Stimulated activated CD8-positive, alpha-beta memory T cell treated with anti-CD3 and anti-CD28 coated beads, Interleukin-15, amount 100 ng/mL, for 48 hours (primary cell): ENCODE data around the gene ELMO1.

Experiments used
- DNase-seq, 2 donors: peaks; one replicate each; pipeline ENCODE4 v3.0.0-alpha.2; 2020; ENCODE audit warnings: low read depth in 2 of 2

The ELMO1 gene

DNA sequence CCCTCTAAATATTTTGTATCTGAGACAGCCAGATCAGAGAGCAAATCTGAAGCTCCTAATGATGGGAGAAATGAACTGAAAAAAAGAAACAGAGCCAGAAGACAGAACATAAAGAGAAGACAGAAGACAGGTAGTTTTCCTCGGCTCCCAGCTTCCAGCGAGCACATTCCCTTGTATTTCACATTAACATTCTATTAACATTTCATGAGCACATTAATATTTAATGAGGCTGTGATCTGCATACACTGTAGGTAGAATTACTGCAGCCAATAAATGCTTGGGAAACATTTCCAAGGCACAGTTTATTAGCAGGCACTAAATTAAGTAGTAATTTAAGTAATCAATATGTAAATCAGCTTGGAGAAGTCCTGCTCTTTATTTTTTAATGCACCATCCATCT, 349.9 kb downstream of the ELMO1 start:
- DNase-seq = no peak

DNA sequence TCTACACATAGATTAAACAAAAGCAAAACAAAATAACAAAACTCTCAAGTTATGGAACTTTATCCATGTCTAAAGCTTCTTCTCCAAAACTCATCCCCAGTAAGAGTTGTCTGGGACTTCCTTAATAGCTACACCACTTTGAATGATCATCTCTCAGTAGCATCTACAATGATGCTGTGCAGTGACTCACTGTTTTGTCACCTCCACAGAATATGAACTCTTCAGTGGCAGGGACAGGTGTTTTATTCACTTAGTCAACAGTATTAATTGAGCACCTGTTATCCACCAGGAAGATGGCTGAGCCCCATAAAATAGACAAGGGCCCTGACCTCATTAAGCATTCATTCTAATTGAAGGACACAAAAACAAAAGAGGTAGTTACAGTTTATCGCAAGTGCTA, 350.7 kb downstream of the ELMO1 start:
- DNase-seq = no peak

DNA sequence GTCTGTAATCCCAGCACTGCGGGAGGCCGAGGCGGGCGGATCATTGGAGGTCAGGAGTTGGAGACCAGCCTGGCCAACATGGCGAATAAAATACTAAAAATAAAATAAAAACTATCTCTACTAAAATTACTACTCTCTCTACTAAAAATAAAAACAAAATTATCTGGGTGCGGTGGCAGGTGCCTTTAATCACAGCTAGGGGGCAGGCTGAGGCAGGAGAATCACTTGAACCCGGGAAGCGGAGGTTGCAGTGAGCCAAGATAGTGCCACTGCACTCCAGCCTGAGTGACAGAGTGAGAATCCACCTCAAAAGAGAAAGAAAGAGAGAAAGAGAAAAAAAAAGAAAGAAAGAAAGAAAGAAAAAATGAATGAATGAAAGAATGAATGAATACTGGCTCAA, 351.4 kb downstream of the ELMO1 start:
- no peak for DNase-seq

DNA sequence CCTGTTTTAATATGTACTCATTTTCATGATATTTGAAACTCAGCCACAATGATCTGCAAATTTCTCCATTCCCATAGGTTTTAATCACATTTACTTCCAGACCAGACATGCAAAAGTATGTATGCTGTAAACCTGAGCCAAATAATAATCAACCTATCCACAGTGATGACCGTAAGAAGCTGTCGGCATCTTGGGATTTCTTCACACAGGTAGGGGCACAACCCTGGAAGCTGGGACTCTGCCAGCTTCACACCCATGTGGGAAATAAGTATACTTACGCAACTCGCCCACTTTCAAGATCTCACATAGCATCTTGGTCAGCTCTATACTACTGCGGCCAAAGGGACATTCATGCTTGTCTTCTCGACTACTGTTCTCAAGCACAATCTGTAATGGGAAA, 352.3 kb downstream of the ELMO1 start:
- no peak for DNase-seq

DNA sequence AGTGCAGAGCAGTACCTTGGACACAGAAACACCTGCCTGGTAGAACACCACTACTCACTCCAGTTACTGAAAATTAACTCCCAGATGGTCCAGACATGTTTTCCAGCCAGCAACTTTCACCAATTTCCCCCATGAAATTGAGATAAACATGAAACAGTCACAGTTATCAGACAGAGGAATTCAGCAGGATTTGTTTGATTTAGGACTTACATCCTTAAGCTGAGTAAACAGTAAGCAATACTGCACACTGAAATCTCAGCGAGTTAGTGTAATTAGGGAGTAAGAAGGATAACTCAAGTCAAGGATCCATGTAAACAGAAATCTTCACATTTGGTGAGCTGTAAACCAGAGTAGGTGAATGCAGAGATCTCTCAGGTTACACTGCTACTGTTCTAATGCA, 353.5 kb downstream of the ELMO1 start:
- DNase-seq = no peak

DNA sequence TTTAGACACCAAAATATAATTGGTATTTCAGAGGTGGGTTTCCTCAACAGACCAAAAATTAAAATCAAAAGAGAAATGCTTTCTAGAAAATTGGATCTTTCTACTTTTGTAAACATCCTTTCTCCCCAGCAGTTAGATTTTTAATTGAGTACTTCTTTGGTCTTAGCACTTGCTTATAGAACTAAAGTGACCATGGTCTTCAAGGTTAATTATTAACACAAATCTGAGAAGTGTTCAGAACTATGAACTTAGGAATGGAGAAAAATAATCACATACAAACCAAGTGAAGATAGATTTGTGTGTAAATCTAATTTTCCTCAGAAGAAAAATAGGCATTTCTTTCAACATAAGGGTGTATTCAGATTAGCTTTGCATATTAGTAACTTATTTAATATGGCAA, 355.4 kb downstream of the ELMO1 start:
- DNase-seq = no peak

DNA sequence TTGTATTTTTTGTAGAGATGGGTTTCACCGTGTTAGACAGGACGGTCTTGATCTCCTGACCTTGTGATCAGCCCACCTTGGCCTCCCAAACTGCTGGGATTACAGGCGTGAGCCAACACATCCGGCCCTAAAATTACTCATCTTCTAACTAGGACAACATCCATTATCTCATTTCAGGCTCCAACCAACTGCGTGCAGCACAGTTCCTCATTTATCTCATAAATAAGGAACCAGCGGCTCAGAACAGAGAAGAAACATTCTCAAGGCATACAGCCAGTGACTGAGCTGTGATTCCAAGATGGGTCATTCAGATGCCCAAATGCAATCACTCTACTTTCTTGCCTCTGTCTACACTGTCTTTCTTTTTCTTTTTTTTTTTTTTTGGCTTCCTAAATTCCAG, 356.1 kb downstream of the ELMO1 start:
- DNase-seq = no peak

DNA sequence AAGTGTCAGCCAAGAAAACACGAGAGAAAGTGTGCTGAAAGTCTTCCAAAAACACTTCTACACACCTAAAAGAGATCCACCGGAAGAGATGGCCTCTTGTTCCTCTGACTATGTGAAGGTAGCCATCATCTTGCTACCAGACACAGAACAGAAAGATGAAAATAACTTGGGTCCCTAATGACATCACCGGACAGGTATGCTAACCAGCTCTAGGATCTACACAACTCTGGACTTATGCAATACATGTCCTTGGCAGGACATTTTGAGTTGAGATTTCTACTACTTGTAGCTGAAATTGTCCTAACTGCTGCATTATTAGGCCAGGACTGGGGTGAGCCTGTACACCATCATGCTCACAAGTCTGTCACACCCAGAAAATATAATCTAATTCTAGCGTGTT, 358.7 kb downstream of the ELMO1 start:
- DNase-seq = no peak

DNA sequence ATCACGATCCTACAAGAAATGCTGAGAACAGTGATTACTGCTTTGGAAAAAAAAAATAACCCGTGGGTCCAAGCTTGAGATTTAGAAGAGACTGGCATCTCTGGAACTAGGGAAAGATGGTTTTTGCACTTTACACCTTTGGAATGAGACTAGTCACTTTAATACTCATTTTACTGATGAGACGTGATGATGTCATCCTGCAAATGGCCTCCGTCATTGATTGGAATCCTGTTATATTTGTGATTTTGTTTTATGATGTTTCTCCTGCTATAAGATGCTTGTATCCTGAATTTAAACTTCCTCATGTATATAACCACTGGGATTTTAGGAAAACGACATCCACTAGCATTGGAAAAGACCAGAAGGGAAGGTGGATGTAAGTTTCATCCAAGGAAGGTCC, 363.1 kb downstream of the ELMO1 start:
- DNase-seq = no peak

DNA sequence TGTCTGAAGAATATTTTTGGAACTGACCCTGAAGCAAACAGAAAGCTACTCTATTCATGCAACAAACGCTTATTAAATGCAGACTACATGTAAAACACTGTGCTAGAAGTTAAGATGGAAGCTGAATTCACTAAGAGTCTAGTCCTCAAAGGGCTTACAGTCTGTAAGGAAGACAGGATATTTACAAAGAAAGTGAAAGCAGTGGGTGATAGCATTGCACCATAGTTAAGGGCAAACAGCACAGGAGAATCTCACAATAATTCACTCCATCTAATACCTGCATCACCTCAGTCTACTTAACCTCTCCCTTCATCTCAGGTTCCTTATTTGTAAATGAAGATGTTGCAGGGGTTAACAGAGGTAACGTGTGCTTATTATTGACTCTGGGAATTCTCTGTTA, 364.4 kb downstream of the ELMO1 start:
- no peak for DNase-seq

DNA sequence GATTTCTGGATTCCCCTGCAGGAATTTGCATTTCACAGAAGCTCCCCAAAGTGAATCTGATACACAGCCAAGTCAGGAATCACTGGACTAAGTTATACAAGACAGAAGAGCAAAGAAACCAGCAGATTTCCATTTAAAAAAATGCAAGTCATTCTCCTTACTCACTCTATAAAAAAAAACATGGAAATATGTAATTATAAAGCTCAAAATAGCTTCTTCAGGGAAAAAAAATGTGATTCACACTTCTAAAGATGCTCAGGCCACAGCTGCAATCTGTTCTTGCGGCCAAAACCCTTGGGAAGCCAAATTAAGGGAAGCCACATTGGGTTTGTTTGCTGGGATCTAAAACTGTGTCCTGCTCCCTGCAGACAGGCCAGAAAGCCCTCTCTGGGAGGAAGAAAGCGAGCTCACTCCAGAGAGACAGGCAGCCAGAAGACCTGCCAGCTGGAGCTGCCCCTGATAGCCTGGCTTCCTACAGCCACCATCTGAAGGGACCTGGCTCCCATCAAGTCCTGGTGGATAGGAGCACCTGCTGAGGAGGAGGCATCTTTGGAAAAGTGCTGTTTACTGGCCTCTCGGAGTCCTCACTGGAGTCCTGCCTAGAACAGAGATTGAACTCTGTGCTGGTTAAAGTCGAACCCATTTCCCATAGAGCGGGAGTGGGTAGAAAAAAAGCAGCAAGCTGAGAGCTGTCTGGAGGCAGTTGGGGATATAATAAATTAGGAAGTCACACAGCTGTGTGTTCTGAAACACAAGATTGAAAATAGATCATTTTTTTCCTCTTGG, 365.2 kb downstream of the ELMO1 start:
- no peak for DNase-seq

DNA sequence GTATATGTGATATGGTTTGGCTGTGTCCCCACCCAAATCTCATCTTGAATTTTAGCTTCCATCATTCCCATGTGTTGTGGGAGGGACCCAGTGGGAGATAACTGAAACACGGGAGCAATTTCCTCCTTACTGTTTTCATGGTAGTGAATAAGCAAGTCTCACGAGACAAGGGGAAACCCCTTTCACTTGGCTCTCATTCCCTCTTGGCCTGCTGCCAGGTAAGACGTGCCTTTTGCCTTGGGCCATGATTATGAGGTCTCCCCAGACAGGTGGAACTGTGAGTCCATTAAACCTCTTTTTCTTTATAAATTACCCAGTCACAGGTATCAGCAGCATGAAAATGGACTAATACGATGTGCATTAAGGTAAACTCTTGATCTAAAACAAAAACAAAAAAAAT, 367.2 kb downstream of the ELMO1 start:
- DNase-seq = no peak

DNA sequence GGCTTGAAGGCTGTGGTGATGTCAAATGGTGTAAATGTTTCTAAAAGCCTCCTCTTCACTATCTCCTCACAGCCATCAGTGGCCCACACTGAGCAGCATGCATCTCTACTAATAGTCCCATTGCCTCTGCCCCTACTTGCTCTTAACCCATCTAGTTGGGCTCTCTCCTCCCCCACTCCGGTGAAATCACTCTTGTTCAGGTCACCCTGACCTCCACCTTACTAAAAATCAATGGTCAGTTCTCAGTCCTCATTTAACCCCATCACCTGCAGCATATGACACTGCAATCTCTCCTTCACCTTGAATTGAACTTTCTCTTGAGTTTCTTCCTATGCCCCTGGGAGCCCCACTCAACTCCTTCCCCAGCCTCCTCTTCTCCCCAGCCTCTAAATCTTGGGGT, 369.2 kb downstream of the ELMO1 start:
- DNase-seq = no peak

DNA sequence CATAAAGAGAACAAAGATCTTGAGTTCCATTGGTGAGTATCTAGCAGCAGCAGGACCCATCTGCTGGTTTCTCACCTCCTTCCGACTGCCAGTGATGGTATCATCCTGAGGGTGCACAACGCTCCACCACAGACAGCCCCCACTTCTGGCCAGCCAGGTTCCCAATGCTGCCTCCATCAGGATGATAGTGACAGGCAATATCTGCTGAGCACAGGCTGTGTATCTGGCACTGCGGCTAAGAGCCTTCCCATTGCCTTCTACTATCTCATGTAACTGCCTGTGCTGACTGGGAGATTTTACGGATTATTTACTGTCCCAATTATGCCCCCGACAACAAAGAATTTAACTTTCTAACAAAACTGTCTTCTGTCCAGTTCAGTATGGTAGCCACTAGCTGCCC, 372.0 kb downstream of the ELMO1 start:
- no peak for DNase-seq

DNA sequence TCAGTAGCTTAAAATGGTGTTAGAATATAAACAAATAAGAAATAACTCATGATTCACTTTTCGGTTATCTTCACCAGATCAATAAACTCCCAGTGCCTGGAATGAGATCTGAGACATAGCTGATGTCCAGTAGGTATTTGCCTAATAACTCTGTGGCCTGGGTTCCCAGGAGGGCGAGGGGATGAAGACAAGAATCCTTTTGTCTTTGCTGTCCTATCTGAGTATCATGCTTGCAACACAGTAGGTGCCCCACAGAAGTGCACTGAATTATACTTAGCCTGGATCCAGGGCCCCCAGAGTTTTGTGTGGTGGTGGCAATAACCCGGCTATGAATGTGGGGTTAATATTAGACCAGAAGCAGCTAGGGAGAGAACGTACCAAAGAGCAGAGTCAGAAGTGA, 374.3 kb downstream of the ELMO1 start:
- no peak for DNase-seq

DNA sequence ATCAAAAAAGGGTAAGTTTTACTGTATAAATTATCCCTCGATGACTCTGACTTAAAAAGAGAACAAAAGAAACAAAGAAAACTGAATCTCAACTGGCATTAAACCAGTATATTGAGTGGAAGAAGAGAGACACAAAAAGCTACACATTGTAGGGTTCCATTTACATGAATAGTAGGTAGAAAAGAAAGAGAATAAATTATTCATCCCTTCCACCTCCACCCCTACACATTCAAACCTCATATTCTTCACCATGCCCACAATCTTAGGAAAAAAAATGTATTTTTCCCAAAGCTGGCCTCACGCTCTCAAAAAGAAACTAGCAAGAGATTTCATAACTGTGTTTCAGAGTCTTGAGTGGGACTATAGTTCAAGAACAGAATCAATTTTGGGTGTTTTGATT, 377.5 kb downstream of the ELMO1 start:
- no peak for DNase-seq

DNA sequence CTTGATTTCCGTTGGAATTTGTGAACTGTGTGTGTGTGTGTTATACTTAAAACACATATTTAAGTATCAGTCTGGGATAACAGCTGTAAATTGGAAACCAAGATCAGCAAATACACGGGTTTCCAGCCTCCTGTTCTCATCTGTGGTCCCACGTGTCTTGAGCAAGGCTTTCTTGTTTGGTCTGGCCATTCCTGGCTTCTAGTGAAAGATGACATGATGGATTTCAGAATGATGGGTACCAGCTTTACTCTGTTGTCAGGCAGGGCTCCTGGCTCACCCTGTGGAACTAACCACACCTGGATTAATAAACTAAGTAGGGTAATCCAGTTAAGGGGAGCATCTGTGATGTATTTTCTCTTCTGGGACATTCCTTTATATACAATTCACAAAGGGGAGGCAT, 378.2 kb downstream of the ELMO1 start:
- DNase-seq = no peak

DNA sequence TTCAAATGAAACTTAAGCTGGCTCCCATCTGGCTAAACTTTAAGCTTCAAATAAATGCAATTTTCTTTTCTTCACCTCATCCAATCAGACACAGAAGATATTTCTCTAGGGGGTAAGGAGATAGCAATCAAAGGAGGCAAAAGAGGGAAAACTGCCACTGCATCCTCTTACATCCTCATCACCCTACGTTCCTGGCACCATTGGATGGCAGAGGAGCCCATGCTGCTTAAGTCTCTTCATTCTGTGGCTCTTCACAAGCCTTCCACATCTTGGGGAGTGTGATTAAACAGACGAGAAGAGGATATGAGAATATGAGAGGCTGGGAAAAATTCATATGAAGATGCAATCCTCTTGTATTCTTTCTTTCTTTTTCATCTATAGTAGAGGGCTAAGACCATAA, 378.6 kb downstream of the ELMO1 start:
- no peak for DNase-seq

DNA sequence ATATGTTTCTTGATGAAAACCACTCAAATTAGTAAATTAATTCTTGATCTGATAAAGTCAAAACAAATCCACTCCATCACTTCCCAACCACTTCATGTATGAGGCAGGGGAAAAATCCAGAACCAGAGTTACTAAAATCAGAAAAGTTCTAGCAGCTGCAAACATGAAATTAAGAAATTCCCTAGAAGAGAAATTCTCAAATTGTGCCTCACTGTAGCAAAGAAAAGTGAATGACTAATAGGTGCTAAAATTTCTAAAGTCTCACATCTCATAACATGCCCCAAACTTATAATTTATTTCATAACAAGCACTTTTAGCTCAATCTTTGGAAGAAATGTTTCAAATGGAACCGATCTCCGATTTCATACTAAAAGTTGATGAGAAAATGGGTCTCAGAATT, 379.3 kb downstream of the ELMO1 start:
- no peak for DNase-seq

DNA sequence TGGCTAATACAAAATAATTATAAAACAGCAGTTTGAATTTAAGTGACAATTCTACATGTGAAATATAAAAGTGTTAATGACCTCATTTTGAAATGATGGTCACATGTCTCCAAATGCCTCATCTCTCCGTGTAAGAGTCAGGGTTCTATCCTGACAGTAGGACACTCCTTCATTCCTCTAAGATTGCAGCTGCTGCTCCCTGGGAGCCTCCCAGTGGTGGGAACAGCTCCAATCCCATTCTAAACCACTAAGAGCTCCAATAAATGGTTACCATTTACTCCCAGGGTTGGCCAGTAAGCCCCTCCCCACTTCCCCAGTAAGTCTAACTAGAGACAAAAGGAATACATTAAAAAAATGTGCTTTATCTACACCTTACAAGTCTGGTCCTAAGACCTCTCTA, 379.8 kb downstream of the ELMO1 start:
- DNase-seq = no peak

DNA sequence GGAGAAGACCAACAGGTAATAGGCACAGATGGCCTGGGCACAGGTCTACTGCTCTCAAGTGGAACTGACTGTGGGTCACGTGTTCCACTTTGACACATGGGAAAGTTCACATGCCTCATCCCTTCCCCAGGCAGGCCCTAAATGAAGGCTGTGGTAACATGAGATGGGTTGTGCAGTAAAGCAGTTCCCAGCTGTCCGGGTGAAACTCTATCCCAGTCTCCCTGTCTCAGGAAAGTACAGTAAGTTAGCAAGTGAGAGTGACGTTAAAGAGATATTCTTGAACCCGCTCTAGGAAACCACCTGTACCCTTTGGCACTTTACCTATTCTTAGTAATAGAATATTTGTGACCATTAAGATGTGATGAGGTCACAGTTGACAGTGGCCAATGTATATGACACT, 380.6 kb downstream of the ELMO1 start:
- DNase-seq = no peak

DNA sequence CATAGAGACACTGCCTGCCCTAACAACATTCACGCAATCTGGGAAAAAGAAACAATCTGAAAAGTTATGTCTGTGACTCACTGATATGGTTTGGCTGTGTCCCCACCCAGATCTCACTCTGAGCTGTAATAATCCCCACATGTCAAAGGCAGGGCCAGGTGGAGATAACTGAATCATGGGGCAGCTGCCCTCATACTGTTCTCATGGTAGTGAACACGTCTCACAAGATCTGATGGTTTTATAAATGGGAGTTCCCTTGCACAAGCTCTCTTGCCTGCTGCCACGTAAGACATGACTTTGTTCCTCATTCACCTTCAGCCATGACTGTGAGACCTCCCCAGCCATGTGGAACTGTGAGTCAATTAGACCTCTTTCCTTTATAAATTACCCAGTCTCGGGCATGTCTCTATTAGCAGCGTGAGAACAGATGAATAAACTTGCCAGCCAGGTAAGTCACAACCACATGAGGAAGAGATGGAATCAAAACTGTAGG, 382.8 kb downstream of the ELMO1 start:
- peak; percentile 20 to 49 for DNase-seq

DNA sequence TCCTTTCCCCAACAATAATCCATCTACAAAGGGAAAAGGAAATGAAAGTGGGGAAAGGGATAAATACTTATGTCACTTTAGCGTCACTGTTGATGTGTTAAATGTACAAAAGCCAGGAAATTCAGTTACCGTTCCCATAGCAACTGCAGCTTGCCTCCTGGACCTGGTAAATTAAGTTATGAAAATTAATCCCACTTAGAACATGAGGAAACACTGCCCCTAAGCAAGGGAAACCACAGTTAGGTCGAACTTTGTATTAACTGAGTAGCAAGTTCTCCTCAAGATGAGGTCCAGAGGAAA, 386.2 kb downstream of the ELMO1 start:
- no peak for DNase-seq

DNA sequence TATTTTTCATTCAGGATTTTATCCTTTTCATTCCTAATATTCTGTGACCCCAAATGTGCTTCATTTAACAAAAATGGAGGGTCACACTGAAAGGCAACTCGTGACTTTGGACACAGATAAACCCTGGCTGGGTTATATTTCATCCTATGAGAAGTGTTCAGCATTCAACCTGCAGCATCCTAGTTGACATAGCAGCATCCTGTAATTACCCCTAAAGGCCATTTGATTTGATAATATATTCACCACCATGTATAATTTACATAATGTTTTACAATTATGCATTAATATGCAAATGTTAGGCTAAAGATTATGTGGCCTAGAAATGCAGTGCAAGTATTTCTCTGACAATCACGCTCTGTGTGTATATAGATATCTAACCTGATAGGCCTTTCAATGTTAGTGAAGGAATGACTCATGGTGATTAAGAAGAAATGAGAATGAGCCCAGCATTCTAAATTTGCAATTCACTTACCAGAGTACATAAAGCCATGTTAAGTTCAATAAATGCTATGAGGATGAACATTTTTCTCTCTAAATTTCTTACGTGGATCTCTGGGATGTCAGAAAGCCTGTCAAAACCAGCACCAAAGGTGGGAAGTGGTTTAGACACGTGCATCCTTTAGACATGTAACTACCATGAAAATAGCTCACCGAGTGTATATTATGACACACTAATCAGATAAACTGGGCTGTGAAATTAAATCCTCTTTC, 386.7 kb downstream of the ELMO1 start:
- DNase-seq = no peak
